A549 treated with dexamethasone at 1 μM for 4 hours (cell line): ENCODE results near the gene CSPG5. TPM values are rescaled to one million over a fixed set of nuclear protein-coding genes. Genes with fewer than 3 reads are reported as not detected.

Experiments
- total RNA-seq: library from RNA; stranded (reverse); fragments of 200-300 nt; extraction: Qiagen RNA extraction; gene quantifications from 5 replicates; pipeline ENCODE4 v1.2.3, GENCODE V29; 2022

The CSPG5 gene
- 0.83 to 1.3 TPM (median 1.1 TPM) in 5 replicates for total RNA-seq

GRCh38 chr3:47578691-47579632 lies at the start of gene CSPG5:
TSS of gene CSPG5 (minus strand) at chr3:47578865. CDS start at chr3:47578693, 172 bp downstream.

GRCh38 chr3:47513125-47513929 lies 65.3 kb downstream of the CSPG5 start, which contains the start of gene ELP6:
TSS of gene ELP6 (minus strand) at chr3:47513712. CDS start at chr3:47513590, 122 bp downstream.

Other genes with a start within 250 kb of the CSPG5 start
- 21.4 to 24.6 TPM (median 23.0 TPM) in 5 replicates for gene PTPN23, start 197.8 kb downstream of the CSPG5 start, total RNA-seq
- 19.5 to 33.4 TPM (median 31.0 TPM) in 5 replicates for gene SCAP, start 102.9 kb downstream of the CSPG5 start, total RNA-seq
- 25.6 to 29.2 TPM (median 26.2 TPM) in 5 replicates for gene ELP6, start 65.2 kb downstream of the CSPG5 start, total RNA-seq
- gene SMARCC1, start 203.0 kb upstream of the CSPG5 start, total RNA-seq: 24.3 to 30.1 TPM (median 28.7 TPM) in 5 replicates
- 34.0 to 45.1 TPM (median 43.1 TPM) in 5 replicates for gene DHX30, start 224.3 kb upstream of the CSPG5 start, total RNA-seq